NCI-H82 treated with DMSO at 0.1 percent for 48 hours (cell line): ENCODE results near the gene DMD.

ENCODE experiments used
- DNase-seq: peaks from one replicate; lab custom pipeline; 2025; ENCODE audit not compliant: unreplicated experiment; lab: John Stamatoyannopoulos, UW

DMD gene

GRCh38 chrX:31318866-31319265, 1892.5 kb downstream of the DMD start:
- no peak for DNase-seq

- no peak for DNase-seq
Observed at GRCh38 chrX:31316340-31316991, 1894.9 kb downstream of the DMD start.

GRCh38 chrX:31314921-31315320, 1896.4 kb downstream of the DMD start:
- DNase-seq: no peak

- DNase-seq: no peak
Observed at GRCh38 chrX:31307952-31308351, 1903.4 kb downstream of the DMD start.

- DNase-seq: no peak
Observed at GRCh38 chrX:31302573-31303075, 1908.7 kb downstream of the DMD start.

GRCh38 chrX:31301941-31302340, 1909.4 kb downstream of the DMD start:
- DNase-seq: no peak

GRCh38 chrX:31301203-31301602, 1910.1 kb downstream of the DMD start:
- DNase-seq: no peak

GRCh38 chrX:31298916-31299315, 1912.4 kb downstream of the DMD start:
- DNase-seq: no peak

- no peak for DNase-seq
Observed at GRCh38 chrX:31297881-31298280, 1913.5 kb downstream of the DMD start.

GRCh38 chrX:31294475-31294874, 1916.9 kb downstream of the DMD start:
- DNase-seq: no peak

GRCh38 chrX:31293409-31293808, 1917.9 kb downstream of the DMD start:
- no peak for DNase-seq

- DNase-seq: no peak
Observed at GRCh38 chrX:31291131-31291530, 1920.2 kb downstream of the DMD start.

GRCh38 chrX:31287861-31288260, 1923.5 kb downstream of the DMD start:
- DNase-seq: no peak

- DNase-seq: no peak
Observed at GRCh38 chrX:31280580-31280979, 1930.8 kb downstream of the DMD start.

- DNase-seq: peak; percentile 3
Observed at GRCh38 chrX:31279359-31279758, 1932.0 kb downstream of the DMD start.

- DNase-seq: no peak
Observed at GRCh38 chrX:31272472-31272775, 1938.9 kb downstream of the DMD start.

- no peak for DNase-seq
Observed at GRCh38 chrX:31271615-31272471, 1939.5 kb downstream of the DMD start.

GRCh38 chrX:31269914-31270313, 1941.4 kb downstream of the DMD start:
- no peak for DNase-seq

GRCh38 chrX:31268359-31268758, 1943.0 kb downstream of the DMD start:
- DNase-seq: peak; percentile 55

- no peak for DNase-seq
Observed at GRCh38 chrX:31266203-31267076, 1944.9 kb downstream of the DMD start.

- DNase-seq: no peak
Observed at GRCh38 chrX:31265383-31265782, 1946.0 kb downstream of the DMD start.

- DNase-seq: no peak
Observed at GRCh38 chrX:31260351-31260750, 1951.0 kb downstream of the DMD start.
